NT2/D1 (cell line): ENCODE measurements around the gene TAF11L2.
"Not testable (repeated sequence)": the region's sequence is repeated elsewhere in the genome, so short reads cannot be mapped to it uniquely, and the experiment has no call there.

ENCODE experiments used
- YY1 ChIP-seq: IDR thresholded peaks from 2 replicates; pipeline ENCODE4 v1.6.1; 2011; ENCODE audit not compliant: insufficient read length, insufficient read depth
- ZNF274 ChIP-seq: IDR thresholded peaks from 2 replicates; pipeline ENCODE4 v1.6.1; 2011; ENCODE audit warnings: mild to moderate bottlenecking, low read depth, low read length

- not testable (repeated sequence) for TF ChIP-seq YY1, ZNF274
Measured at GRCh38 chr5:17521501-17521900, 23.5 kb downstream of the TAF11L2 start, which contains the start of gene TAF11L4.
